Tibial artery (tissue), 4 donors: Measurements from ENCODE around the gene GPR55.

Source experiments
- DNase-seq, 2 donors: peaks; one replicate each; pipeline ENCODE4 v3.0.0-alpha.2; 2019
- H3K27ac ChIP-seq, 2 donors: fragments of 200-600 bp; sonication (generic) in 1 of 2; 1 replicate in 1 of 2; 2 replicates in 1 of 2; pipeline ENCODE4 v1.5.1; 2018 to 2019; ENCODE audit warnings: mild to moderate bottlenecking in 1 of 2
- H3K27me3 ChIP-seq, 2 donors: fragments of 200-600 bp; sonication (generic) in 1 of 2; one replicate each; pipeline versions ENCODE4 v1.5.1 to v1.6.0; 2016 to 2019
- H3K36me3 ChIP-seq, 3 donors: fragments of 200-600 bp; sonication (generic) in 2 of 3; one replicate each; pipeline ENCODE4 v1.5.1; 2016 to 2019; ENCODE audit warnings: mild to moderate bottlenecking in 2 of 3
- H3K4me1 ChIP-seq, 4 donors: fragments of 200-600 bp; sonication (generic) in 2 of 4; 1 replicate in 3 of 4; 2 replicates in 1 of 4; pipeline ENCODE4 v1.5.1; 2016 to 2019
- H3K4me3 ChIP-seq, 2 donors: fragments of 200-600 bp; sonication (generic) in 1 of 2; 1 replicate in 1 of 2; 2 replicates in 1 of 2; pipeline ENCODE4 v1.5.1; 2018 to 2019; ENCODE audit warnings: mild to moderate bottlenecking in 2 of 2
- H3K9me3 ChIP-seq, 3 donors: fragments of 200-600 bp; sonication (generic) in 1 of 3; one replicate each; pipeline ENCODE4 v1.5.1; 2016 to 2019
- intact Hi-C: fragments of 100-400 bp; cut with DNase I; formaldehyde crosslinking; loops from one replicate; pipeline ENCODE4 v1.15.0; 2023; ENCODE audit warnings: low total_unique reads
- TF ChIP-seq, protein P1 (sequence below), 2 experiments: fragments of 200-600 bp in 1 of 2; fragments of 450-650 bp in 1 of 2; IDR thresholded peaks; one replicate each; pipeline ENCODE4 v1.5.1; 2017 to 2019; ENCODE audit warnings: antibody characterized with exemption in 2 of 2, mild to moderate bottlenecking in 1 of 2, moderate library complexity in 1 of 2

The GPR55 gene

GRCh38 chr2:230873661-230874401, 51.2 kb downstream of the GPR55 start:
- intact Hi-C loops: no loop called here
- H3K9me3 ChIP-seq: no peaks in the 10 kb centered on the region
- no peaks in the 10 kb centered on the region for H3K27me3 ChIP-seq
- H3K36me3 ChIP-seq: peaks cover 4 to 39% (median 32%) of the 10 kb centered on the region in 3 donors
- H3K4me1 ChIP-seq: peaks cover 0 to 17% (median 12%) of the 10 kb centered on the region in 4 donors
- TF ChIP-seq, protein P1, sequence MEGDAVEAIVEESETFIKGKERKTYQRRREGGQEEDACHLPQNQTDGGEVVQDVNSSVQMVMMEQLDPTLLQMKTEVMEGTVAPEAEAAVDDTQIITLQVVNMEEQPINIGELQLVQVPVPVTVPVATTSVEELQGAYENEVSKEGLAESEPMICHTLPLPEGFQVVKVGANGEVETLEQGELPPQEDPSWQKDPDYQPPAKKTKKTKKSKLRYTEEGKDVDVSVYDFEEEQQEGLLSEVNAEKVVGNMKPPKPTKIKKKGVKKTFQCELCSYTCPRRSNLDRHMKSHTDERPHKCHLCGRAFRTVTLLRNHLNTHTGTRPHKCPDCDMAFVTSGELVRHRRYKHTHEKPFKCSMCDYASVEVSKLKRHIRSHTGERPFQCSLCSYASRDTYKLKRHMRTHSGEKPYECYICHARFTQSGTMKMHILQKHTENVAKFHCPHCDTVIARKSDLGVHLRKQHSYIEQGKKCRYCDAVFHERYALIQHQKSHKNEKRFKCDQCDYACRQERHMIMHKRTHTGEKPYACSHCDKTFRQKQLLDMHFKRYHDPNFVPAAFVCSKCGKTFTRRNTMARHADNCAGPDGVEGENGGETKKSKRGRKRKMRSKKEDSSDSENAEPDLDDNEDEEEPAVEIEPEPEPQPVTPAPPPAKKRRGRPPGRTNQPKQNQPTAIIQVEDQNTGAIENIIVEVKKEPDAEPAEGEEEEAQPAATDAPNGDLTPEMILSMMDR (IDR thresholded peaks at IDR 0.05): no peak
- peak in 1 of 2 donors; percentile 21 for DNase-seq
- H3K4me3 ChIP-seq: no peak overlapping the region
- H3K27ac ChIP-seq: no peak overlapping the region

- TF ChIP-seq, protein P1 (IDR thresholded peaks at IDR 0.05): no peak
- DNase-seq: no peak
- peaks cover 4 to 31% (median 25%) of the 10 kb centered on the region in 3 donors for H3K36me3 ChIP-seq
- H3K4me3 ChIP-seq: no peak overlapping the region
- no peaks in the 10 kb centered on the region for H3K27me3 ChIP-seq
- no peaks in the 10 kb centered on the region for H3K9me3 ChIP-seq
- H3K27ac ChIP-seq: no peak overlapping the region
- intact Hi-C loops: no loop called here
- H3K4me1 ChIP-seq: peaks cover 0 to 17% (median 13%) of the 10 kb centered on the region in 4 donors
Measured at GRCh38 chr2:230872968-230873660, 51.9 kb downstream of the GPR55 start.

DNA sequence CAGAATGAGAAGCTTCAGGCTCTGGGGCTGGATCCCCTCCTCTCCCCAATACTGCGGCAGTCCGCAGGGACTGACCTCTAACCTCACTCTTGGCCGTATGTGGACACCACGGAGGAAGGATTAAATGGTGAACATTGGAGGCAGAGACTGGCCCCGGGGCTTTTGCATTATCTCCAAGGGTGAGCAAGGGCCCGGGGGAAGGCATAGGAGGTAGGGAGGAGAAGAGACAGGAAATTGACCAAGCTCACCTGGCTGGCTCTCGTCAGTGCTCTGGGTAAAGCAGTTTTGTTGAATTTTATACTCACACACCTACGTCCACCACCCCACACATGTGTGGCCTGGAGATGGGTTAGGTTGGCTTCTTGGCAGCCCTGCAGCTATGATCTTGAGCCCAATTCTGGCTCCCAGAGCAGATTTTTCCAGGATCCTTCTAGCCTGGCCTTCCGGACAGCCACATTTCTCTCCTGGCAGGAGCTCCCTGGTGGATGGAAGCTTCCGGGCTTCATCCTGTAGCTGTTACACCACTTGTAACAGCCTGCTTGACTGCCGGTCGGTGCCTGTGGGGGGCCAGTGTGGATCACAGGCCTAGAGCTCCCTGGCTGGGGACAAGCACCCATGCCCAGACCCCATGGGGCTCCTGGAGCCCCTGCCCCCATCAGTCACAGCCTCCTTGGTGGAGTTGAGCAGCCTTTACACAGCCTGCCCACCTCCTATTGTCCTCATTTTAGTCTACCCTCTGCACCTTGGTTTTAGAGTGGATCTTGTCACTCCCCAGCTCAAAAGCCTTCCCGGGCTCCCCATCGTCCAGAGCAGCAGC, 52.7 kb downstream of the GPR55 start:
- TF ChIP-seq, protein P1 (IDR thresholded peaks at IDR 0.05): no peak
- H3K4me3 ChIP-seq: no peak overlapping the region
- intact Hi-C loops: no loop called here
- H3K27me3 ChIP-seq: no peaks in the 10 kb centered on the region
- H3K9me3 ChIP-seq: no peaks in the 10 kb centered on the region
- peak in 1 of 2 donors; percentile 47 for DNase-seq
- H3K4me1 ChIP-seq: peaks cover 0 to 23% (median 17%) of the 10 kb centered on the region in 4 donors
- peaks cover 0 to 24% (median 18%) of the 10 kb centered on the region in 3 donors for H3K36me3 ChIP-seq
- no peak overlapping the region for H3K27ac ChIP-seq

GRCh38 chr2:230871361-230872150, 53.5 kb downstream of the GPR55 start:
- peaks cover 0 to 31% (median 25%) of the 10 kb centered on the region in 4 donors for H3K4me1 ChIP-seq
- H3K36me3 ChIP-seq: peaks cover 0 to 16% (median 10%) of the 10 kb centered on the region in 3 donors
- DNase-seq: peak in 1 of 2 donors; percentile 33
- H3K9me3 ChIP-seq: no peaks in the 10 kb centered on the region
- no peaks in the 10 kb centered on the region for H3K27me3 ChIP-seq
- H3K4me3 ChIP-seq: no peak overlapping the region
- peak overlapping the region in 1 of 2 donors; percentile 47 for H3K27ac ChIP-seq
- TF ChIP-seq, protein P1 (IDR thresholded peaks at IDR 0.05): no peak
- intact Hi-C loops: no loop called here
